Hepatocyte (in vitro differentiated cells): ENCODE data around the gene TSR3. TPM values are rescaled to one million over a fixed set of nuclear protein-coding genes. Genes with fewer than 3 reads are reported as not detected.
A peak's percentile ranks its signal among the peaks of the same experiment; 100 is the strongest.

Experiments used
- DNase-seq: peaks from one replicate; pipeline ENCODE4 v3.0.0-alpha.2; 2016; ENCODE audit warnings: low spot score
- H2AFZ ChIP-seq: fragments of 200-600 bp; sonication (generic); 2 replicates; pipeline ENCODE4 v1.6.0; 2016; ENCODE audit warnings: antibody characterized with exemption, mild to moderate bottlenecking
- H3K27ac ChIP-seq: fragments of 200-600 bp; sonication (generic); 2 replicates; pipeline ENCODE4 v1.5.1; 2016; ENCODE audit warnings: mild to moderate bottlenecking
- H3K27me3 ChIP-seq: fragments of 200-600 bp; sonication (generic); 2 replicates; pipeline ENCODE4 v1.6.1; 2016
- H3K36me3 ChIP-seq: fragments of 200-600 bp; sonication (generic); replicated peaks from 2 replicates; pipeline ENCODE4 v1.5.1; 2016; ENCODE audit warnings: low read depth; ENCODE audit not compliant: insufficient read depth
- H3K4me1 ChIP-seq: fragments of 200-600 bp; sonication (generic); 2 replicates; pipeline ENCODE4 v1.5.1; 2016; ENCODE audit warnings: mild to moderate bottlenecking, moderate library complexity; ENCODE audit not compliant: insufficient read depth
- H3K4me2 ChIP-seq: fragments of 200-600 bp; sonication (generic); 2 replicates; pipeline ENCODE4 v1.6.0; 2016
- H3K4me3 ChIP-seq: fragments of 200-600 bp; sonication (generic); 2 replicates; pipeline ENCODE4 v1.5.1; 2016; ENCODE audit warnings: mild to moderate bottlenecking
- H3K79me2 ChIP-seq: fragments of 200-600 bp; sonication (generic); 2 replicates; pipeline ENCODE4 v1.6.0; 2017; ENCODE audit warnings: mild to moderate bottlenecking
- H3K9me2 ChIP-seq: fragments of 200-600 bp; sonication (generic); replicated peaks from 2 replicates; pipeline ENCODE4 v1.6.0; 2017; ENCODE audit warnings: mild to moderate bottlenecking; ENCODE audit not compliant: insufficient read depth
- H3K9me3 ChIP-seq: fragments of 200-600 bp; sonication (generic); 2 replicates; pipeline ENCODE4 v1.5.1; 2016; ENCODE audit warnings: low read depth, mild to moderate bottlenecking
- H4K20me1 ChIP-seq: fragments of 200-600 bp; sonication (generic); 2 replicates; pipeline ENCODE4 v1.6.0; 2016; ENCODE audit warnings: mild to moderate bottlenecking; ENCODE audit not compliant: insufficient read depth, poor library complexity, severe bottlenecking
- EZH2 ChIP-seq: fragments of 200-600 bp; sonication (generic); IDR thresholded peaks from 2 replicates; pipeline ENCODE4 v1.6.1; 2016; ENCODE audit warnings: antibody characterized with exemption, mild to moderate bottlenecking, borderline replicate concordance
- EZH2phosphoT487 ChIP-seq: fragments of 200-600 bp; sonication (generic); IDR thresholded peaks from one replicate; pipeline ENCODE4 v1.6.1; 2018; ENCODE audit warnings: antibody characterized with exemption, mild to moderate bottlenecking, low read depth, moderate library complexity; ENCODE audit not compliant: unreplicated experiment, severe bottlenecking
- WGBS: methylation state at CpG from one replicate; pipeline ENCODE4 v1.1.6; 2016; ENCODE audit warnings: low lambda C conversion rate; ENCODE audit errors: missing lambda C conversion rate; 5-methylcytosine and 5-hydroxymethylcytosine counted together
- polyA plus RNA-seq: library from polyadenylated mRNA; unstranded; fragments of >200 nt; fragmentation: Nextera tagmentation; extraction: Ambion mirVana; gene quantifications from 2 replicates; pipeline ENCODE4 v1.2.1, GENCODE V29; 2016
- total RNA-seq: library from RNA; depleted of rRNA; stranded (reverse); fragments of >200 nt; gene quantifications from 2 replicates; pipeline ENCODE4 v1.2.3, GENCODE V29; 2014
- TF ChIP-seq, protein P1 (sequence below): fragments of 200-600 bp; sonication (generic); IDR thresholded peaks from 2 replicates; pipeline ENCODE4 v1.5.1; 2016; ENCODE audit warnings: antibody characterized with exemption, mild to moderate bottlenecking; ENCODE audit not compliant: poor library complexity

Gene TSR3
- total and polyA plus RNA-seq, 2 experiments from 2014 or later = 73.0 to 137 TPM

DNA sequence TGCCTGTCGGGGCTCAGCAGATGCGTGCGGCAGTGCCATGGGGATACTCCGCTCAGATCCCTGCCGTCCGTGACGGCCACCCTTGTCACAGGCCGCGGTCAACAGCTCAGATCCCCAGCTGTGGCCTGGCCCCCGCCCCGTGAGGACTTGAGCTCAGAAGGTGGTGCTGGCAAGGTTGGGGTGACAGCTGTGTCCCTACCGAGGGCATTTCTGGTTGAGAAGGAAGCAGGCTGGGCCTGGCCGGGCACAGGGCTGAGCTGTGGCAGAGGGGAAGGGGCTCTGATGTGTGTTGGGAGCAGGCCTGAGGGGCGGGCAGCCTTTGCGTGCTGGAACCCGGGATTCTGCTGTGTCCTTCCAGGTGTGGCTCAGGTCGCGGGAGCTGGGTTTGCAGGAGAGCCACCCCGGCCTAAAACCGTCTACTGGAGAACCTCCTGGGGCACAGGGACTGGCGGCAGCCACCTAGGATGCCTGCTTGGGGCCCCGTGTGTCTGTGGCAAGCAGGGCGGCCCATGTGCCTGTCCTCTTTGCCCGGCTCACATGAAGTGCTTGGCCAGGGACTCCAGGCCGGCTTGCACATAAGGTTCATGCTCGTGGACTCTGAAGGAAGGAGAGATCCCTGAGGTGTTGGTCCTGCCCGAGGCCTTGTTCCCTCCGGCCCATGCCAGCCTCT is 37.1 kb downstream of the TSR3 start:
- Histone ChIP-seq H4K20me1 (peaks cover 81% of the 10 kb centered on the region), H3K36me3 (no peaks in the 10 kb centered on the region)

GRCh38 chr16:1313721-1314369 is 37.8 kb downstream of the TSR3 start:
- Histone ChIP-seq H4K20me1 (peaks cover 79% of the 10 kb centered on the region), H2AFZ (no peak overlapping the region), H3K4me1 (peaks cover 15% of the 10 kb centered on the region), H3K79me2 (peaks cover 80% of the 10 kb centered on the region), H3K27me3 (no peaks in the 10 kb centered on the region), H3K9me2 (no peaks in the 10 kb centered on the region), H3K4me3 (no peak overlapping the region), H3K9me3 (no peaks in the 10 kb centered on the region), H3K4me2 (no peak overlapping the region), H3K36me3 (no peaks in the 10 kb centered on the region), H3K27ac (no peak overlapping the region)
- DNase-seq = no peak
- TF ChIP-seq, protein P1, sequence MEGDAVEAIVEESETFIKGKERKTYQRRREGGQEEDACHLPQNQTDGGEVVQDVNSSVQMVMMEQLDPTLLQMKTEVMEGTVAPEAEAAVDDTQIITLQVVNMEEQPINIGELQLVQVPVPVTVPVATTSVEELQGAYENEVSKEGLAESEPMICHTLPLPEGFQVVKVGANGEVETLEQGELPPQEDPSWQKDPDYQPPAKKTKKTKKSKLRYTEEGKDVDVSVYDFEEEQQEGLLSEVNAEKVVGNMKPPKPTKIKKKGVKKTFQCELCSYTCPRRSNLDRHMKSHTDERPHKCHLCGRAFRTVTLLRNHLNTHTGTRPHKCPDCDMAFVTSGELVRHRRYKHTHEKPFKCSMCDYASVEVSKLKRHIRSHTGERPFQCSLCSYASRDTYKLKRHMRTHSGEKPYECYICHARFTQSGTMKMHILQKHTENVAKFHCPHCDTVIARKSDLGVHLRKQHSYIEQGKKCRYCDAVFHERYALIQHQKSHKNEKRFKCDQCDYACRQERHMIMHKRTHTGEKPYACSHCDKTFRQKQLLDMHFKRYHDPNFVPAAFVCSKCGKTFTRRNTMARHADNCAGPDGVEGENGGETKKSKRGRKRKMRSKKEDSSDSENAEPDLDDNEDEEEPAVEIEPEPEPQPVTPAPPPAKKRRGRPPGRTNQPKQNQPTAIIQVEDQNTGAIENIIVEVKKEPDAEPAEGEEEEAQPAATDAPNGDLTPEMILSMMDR = no peak
- TF ChIP-seq EZH2 (no peak), EZH2phosphoT487 (no peak)
- WGBS = 97% methylated on average over 37 of the region's 38 CpGs

More for the DNA sequence above, 37.1 kb downstream of the TSR3 start:
- Histone ChIP-seq H3K4me1 (peaks cover 15% of the 10 kb centered on the region), H3K79me2 (peaks cover 87% of the 10 kb centered on the region), H3K4me3 (no peak overlapping the region), H3K4me2 (no peak overlapping the region), H3K9me3 (no peaks in the 10 kb centered on the region), H2AFZ (no peak overlapping the region), H3K9me2 (no peaks in the 10 kb centered on the region), H3K27me3 (no peaks in the 10 kb centered on the region), H3K27ac (no peak overlapping the region)
- TF ChIP-seq EZH2phosphoT487 = no peak
- no peak for TF ChIP-seq EZH2
- TF ChIP-seq, protein P1 = no peak
- DNase-seq = no peak
- 93% methylated on average over 27 of the region's 28 CpGs for WGBS

GRCh38 chr16:1312903-1313302 is 38.8 kb downstream of the TSR3 start:
- Histone ChIP-seq H3K4me1 (peaks cover 15% of the 10 kb centered on the region), H3K27me3 (no peaks in the 10 kb centered on the region), H3K4me3 (no peak overlapping the region), H4K20me1 (peaks cover 72% of the 10 kb centered on the region), H3K79me2 (peaks cover 77% of the 10 kb centered on the region), H2AFZ (no peak overlapping the region), H3K9me2 (no peaks in the 10 kb centered on the region), H3K4me2 (peak overlapping the region; percentile 98), H3K27ac (no peak overlapping the region), H3K9me3 (no peaks in the 10 kb centered on the region), H3K36me3 (no peaks in the 10 kb centered on the region)
- WGBS = 94% methylated on average over 15 of the region's 15 CpGs
- no peak for DNase-seq
- no peak for TF ChIP-seq EZH2phosphoT487
- TF ChIP-seq, protein P1 = no peak
- no peak for TF ChIP-seq EZH2
